MM.1S (cell line): ENCODE data around the gene TTLL5.

ENCODE experiments used
- DNase-seq: peaks from one replicate; pipeline ENCODE4 v3.0.0-alpha.2; 2015
- H2AFZ ChIP-seq: fragments of 300-600 bp; sonication (generic); 2 replicates; pipeline ENCODE4 v1.6.0; 2016; ENCODE audit warnings: antibody characterized with exemption, low read length
- H3F3A ChIP-seq: fragments of 300-600 bp; sonication (generic); 2 replicates; pipeline ENCODE4 v1.6.1; 2016; ENCODE audit warnings: mild to moderate bottlenecking, antibody characterized with exemption, low read length, moderate library complexity, mixed read lengths; ENCODE audit not compliant: insufficient read depth
- H3K27ac ChIP-seq: fragments of 300-600 bp; sonication (generic); 2 replicates; pipeline ENCODE4 v1.5.1; 2016; ENCODE audit warnings: mild to moderate bottlenecking, low read length
- H3K27me3 ChIP-seq: fragments of 300-600 bp; sonication (generic); replicated peaks from 2 replicates; pipeline ENCODE4 v1.6.0; 2016; ENCODE audit warnings: low read length; ENCODE audit not compliant: insufficient read depth
- H3K36me3 ChIP-seq: fragments of 300-600 bp; sonication (generic); replicated peaks from 2 replicates; pipeline ENCODE4 v1.6.1; 2016; ENCODE audit warnings: mild to moderate bottlenecking, low read length, mixed read lengths; ENCODE audit not compliant: insufficient read depth
- H3K4me1 ChIP-seq: fragments of 300-600 bp; sonication (generic); 2 replicates; pipeline ENCODE4 v1.6.1; 2016; ENCODE audit warnings: low read length, mixed read lengths
- H3K4me2 ChIP-seq: fragments of 300-600 bp; sonication (generic); 2 replicates; pipeline ENCODE4 v1.6.0; 2016; ENCODE audit warnings: low read depth, low read length
- H3K4me3 ChIP-seq: fragments of 300-600 bp; sonication (generic); 2 replicates; pipeline ENCODE4 v1.5.1; 2016; ENCODE audit warnings: low read length, mixed read lengths
- H3K79me2 ChIP-seq: fragments of 300-600 bp; sonication (generic); 2 replicates; pipeline ENCODE4 v1.6.1; 2016; ENCODE audit warnings: mixed run types, low read length, mixed read lengths
- H3K9ac ChIP-seq: fragments of 300-600 bp; sonication (generic); 2 replicates; pipeline ENCODE4 v1.6.1; 2016; ENCODE audit warnings: low read length, mixed read lengths
- H3K9me2 ChIP-seq: fragments of 300-600 bp; sonication (generic); replicated peaks from 2 replicates; pipeline ENCODE4 v1.6.1; 2016; ENCODE audit warnings: mild to moderate bottlenecking, low read length, mixed read lengths; ENCODE audit not compliant: insufficient read depth
- H3K9me3 ChIP-seq: fragments of 300-600 bp; sonication (generic); replicated peaks from 2 replicates; pipeline ENCODE4 v1.6.1; 2016; ENCODE audit warnings: mild to moderate bottlenecking, low read length, mixed read lengths; ENCODE audit not compliant: insufficient read depth
- H4K20me1 ChIP-seq: fragments of 300-600 bp; sonication (generic); 2 replicates; pipeline ENCODE4 v1.6.1; 2016; ENCODE audit warnings: mild to moderate bottlenecking, low read length, moderate library complexity, mixed read lengths; ENCODE audit not compliant: insufficient read depth
- CTCF ChIP-seq: fragments of 300-600 bp; sonication (generic); IDR thresholded peaks from 2 replicates; pipeline ENCODE4 v1.5.1; 2016; ENCODE audit warnings: antibody characterized with exemption, low read length, mixed read lengths
- EZH2 ChIP-seq: fragments of 300-600 bp; sonication (generic); optimal IDR thresholded peaks from 2 replicates; pipeline ENCODE3; 2017; ENCODE audit warnings: low read depth, mild to moderate bottlenecking, antibody characterized with exemption, low read length, mixed read lengths
- EZH2phosphoT487 ChIP-seq: fragments of 300-600 bp; sonication (generic); IDR thresholded peaks from 2 replicates; pipeline ENCODE4 v1.6.1; 2018; ENCODE audit warnings: antibody characterized with exemption, low read length

TTLL5 gene

DNA sequence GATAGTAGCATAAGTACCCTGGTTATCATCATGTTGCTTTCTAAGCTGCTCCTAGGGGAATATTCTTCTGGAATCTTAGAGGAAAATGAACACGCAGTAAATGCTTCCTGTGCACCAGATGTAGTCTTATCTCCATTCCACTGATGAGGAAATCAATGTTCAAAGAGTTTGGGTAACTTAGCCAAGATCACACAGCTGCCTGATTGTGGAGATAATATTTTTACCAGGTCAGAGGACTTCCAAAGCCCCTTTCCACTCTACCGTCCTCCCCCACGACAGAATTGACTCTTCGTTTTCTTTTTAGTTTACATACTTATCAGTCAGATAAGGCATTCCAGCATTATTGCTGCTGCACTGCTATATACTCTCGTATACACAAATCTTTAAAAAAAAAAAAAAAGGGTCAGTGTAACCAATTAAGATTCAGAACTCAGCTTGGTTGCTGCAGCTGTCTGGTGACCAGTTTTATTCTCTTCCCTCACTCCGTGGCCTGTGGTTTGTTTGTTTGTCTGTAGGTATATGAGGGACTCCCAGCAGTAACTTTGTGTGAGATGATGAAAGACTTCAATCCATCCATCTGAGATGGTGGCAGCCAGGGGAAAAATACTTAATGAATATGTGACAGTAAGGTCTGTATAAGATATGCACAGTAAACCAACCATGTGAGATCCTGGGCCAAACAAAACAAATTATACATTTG is 210.3 kb downstream of the TTLL5 start:
- Histone ChIP-seq H3K9me3 (no peaks in the 10 kb centered on the region), H3K4me1 (peaks cover 6% of the 10 kb centered on the region), H3K27ac (no peak overlapping the region), H3K9me2 (no peaks in the 10 kb centered on the region), H4K20me1 (no peaks in the 10 kb centered on the region), H3K79me2 (no peaks in the 10 kb centered on the region), H3F3A (no peaks in the 10 kb centered on the region), H3K4me3 (no peak overlapping the region), H3K27me3 (no peaks in the 10 kb centered on the region), H3K4me2 (no peak overlapping the region), H2AFZ (no peak overlapping the region), H3K9ac (no peak overlapping the region), H3K36me3 (no peaks in the 10 kb centered on the region)
- TF ChIP-seq EZH2 (no peak), CTCF (no peak), EZH2phosphoT487 (no peak)
- no peak for DNase-seq

- H3F3A ChIP-seq = no peaks in the 10 kb centered on the region
Observed at GRCh38 chr14:75875958-75876357, 214.9 kb downstream of the TTLL5 start.

DNA sequence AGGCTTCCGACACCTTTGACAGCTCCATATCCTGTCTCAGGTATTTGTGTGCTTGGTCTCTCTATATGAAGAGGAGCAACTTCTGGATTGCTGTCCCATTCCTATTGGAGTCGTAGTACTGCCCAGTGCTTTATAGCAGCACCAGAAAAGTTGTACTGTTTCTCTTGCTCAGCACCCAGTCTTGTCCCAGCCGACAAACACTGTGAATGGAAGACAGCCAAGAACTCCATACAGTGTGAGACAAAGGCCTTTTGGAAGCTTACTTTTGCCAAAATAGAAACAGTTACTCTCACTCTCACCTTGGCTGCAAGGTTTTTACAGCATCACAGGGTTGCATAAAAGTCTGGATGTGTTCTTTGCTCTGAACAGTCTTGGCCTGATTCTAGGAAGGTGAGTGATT is 215.5 kb downstream of the TTLL5 start:
- H3K9ac ChIP-seq = no peak overlapping the region

More at GRCh38 chr14:75875958-75876357, 214.9 kb downstream of the TTLL5 start:
- Histone ChIP-seq H3K36me3 (no peaks in the 10 kb centered on the region), H3K79me2 (no peaks in the 10 kb centered on the region), H3K4me3 (no peak overlapping the region), H3K4me1 (peaks cover 15% of the 10 kb centered on the region), H3K27ac (peak overlapping the region; percentile 16; the same call in 1 of the 2 replicates), H3K9me2 (no peaks in the 10 kb centered on the region), H4K20me1 (no peaks in the 10 kb centered on the region), H2AFZ (no peak overlapping the region), H3K27me3 (no peaks in the 10 kb centered on the region), H3K9me3 (no peaks in the 10 kb centered on the region), H3K4me2 (no peak overlapping the region), H3K9ac (no peak overlapping the region)
- peak; percentile 76 for DNase-seq
- TF ChIP-seq CTCF (no peak), EZH2 (no peak), EZH2phosphoT487 (no peak)

More for the DNA sequence above, 215.5 kb downstream of the TTLL5 start:
- Histone ChIP-seq H2AFZ (no peak overlapping the region), H3K4me3 (no peak overlapping the region), H3K79me2 (no peaks in the 10 kb centered on the region), H3K9me2 (no peaks in the 10 kb centered on the region), H3K36me3 (no peaks in the 10 kb centered on the region), H3K27me3 (no peaks in the 10 kb centered on the region), H4K20me1 (no peaks in the 10 kb centered on the region), H3K4me1 (peaks cover 15% of the 10 kb centered on the region), H3K9me3 (no peaks in the 10 kb centered on the region), H3K4me2 (no peak overlapping the region), H3K27ac (peak overlapping the region; percentile 16; the same call in 1 of the 2 replicates), H3F3A (no peaks in the 10 kb centered on the region)
- no peak for TF ChIP-seq CTCF
- no peak for TF ChIP-seq EZH2
- TF ChIP-seq EZH2phosphoT487 = no peak
- no peak for DNase-seq
